GM10248 (cell line): Measurements from ENCODE around the gene CALHM4.

ENCODE experiments used
- CTCF ChIA-PET: fragments of 300-600 bp; sonication (Branson Sonifier 250); formaldehyde crosslinking; extraction: SDS; loops from one replicate; lab custom pipeline; 2021; ENCODE audit warnings: antibody characterized with exemption; lab: Yijun Ruan, JAX
- POLR2A ChIA-PET: fragments of 350-650 bp; sonication (Branson Sonifier 250); formaldehyde crosslinking; extraction: SDS; loops from one replicate; lab custom pipeline; 2020; ENCODE audit warnings: antibody characterized with exemption; lab: Yijun Ruan, JAX
- DNase-seq: peaks from one replicate; pipeline ENCODE4 v3.0.0; 2012; ENCODE audit errors: extremely low spot score
- CTCF ChIP-seq: IDR thresholded peaks from 2 replicates; pipeline ENCODE4 v1.5.1; 2012; ENCODE audit warnings: mild to moderate bottlenecking, low read depth; ENCODE audit errors: extremely low read depth, missing control alignments, control extremely low read depth

The CALHM4 gene

GRCh38 chr6:116547358-116547757 is 6.2 kb upstream of the CALHM4 start:
- ChIA-PET CTCF (interaction anchor here (1.4 to 1.8 kb wide), 4 partner anchors 11 to 260 kb away, joined by 3 to 6 read pairs (median 6); no protein-coding TSS in a partner anchor), POLR2A (no interaction called here)
- no peak for DNase-seq
- TF ChIP-seq CTCF, result no peak

GRCh38 chr6:116550796-116551195 is 2.8 kb upstream of the CALHM4 start:
- POLR2A ChIA-PET, result no interaction called here
- no peak for DNase-seq
- CTCF ChIA-PET, result interaction anchor here (1.0 to 2.4 kb wide), 5 partner anchors 8 to 18 kb away, joined by 3 to 15 read pairs (median 3); no protein-coding TSS in a partner anchor
- TF ChIP-seq CTCF, result no peak

GRCh38 chr6:116556065-116556464 is 2.5 kb downstream of the CALHM4 start:
- CTCF ChIA-PET, result interaction anchor here (1.4 to 4.8 kb wide), 6 partner anchors 8 to 339 kb away, joined by 5 to 27 read pairs (median 12); no protein-coding TSS in a partner anchor

GRCh38 chr6:116556814-116557415 is 3.4 kb downstream of the CALHM4 start:
- ChIA-PET CTCF (interaction anchor here (3.8 to 4.8 kb wide), 2 partner anchors 16 to 269 kb away, joined by 13 to 25 read pairs; no protein-coding TSS in a partner anchor), POLR2A (no interaction called here)
- TF ChIP-seq CTCF, result no peak
- no peak for DNase-seq

More at GRCh38 chr6:116556065-116556464, 2.5 kb downstream of the CALHM4 start:
- no peak for TF ChIP-seq CTCF
- no peak for DNase-seq
- POLR2A ChIA-PET, result no interaction called here

- no peak for DNase-seq
- CTCF ChIA-PET, result interaction anchor here (1.0 to 7.9 kb wide), 7 partner anchors 12 to 340 kb away, joined by 3 to 57 read pairs (median 16); partner anchors contain the start of genes RWDD1 and TRAPPC3L
- POLR2A ChIA-PET, result no interaction called here
- no peak for TF ChIP-seq CTCF
Observed at GRCh38 chr6:116557893-116558292, 4.3 kb downstream of the CALHM4 start.

GRCh38 chr6:116560130-116560529 is 6.6 kb downstream of the CALHM4 start:
- POLR2A ChIA-PET, result no interaction called here
- CTCF ChIA-PET, result interaction anchor here (0.7 to 7.9 kb wide), 21 partner anchors 9 to 352 kb away, joined by 3 to 57 read pairs (median 7); partner anchors contain the start of genes RWDD1 and TRAPPC3L
- no peak for DNase-seq
- TF ChIP-seq CTCF, result no peak
